H1 (cell line): ENCODE results near the gene MPPE1. TPM values are rescaled to one million over a fixed set of nuclear protein-coding genes. Genes with fewer than 3 reads are reported as not detected.

Experiments
- CHD7 ChIP-seq: fragments of 300-600 bp; sonication (generic); IDR thresholded peaks from 2 replicates; pipeline ENCODE4 v1.7.1; 2012; ENCODE audit warnings: low read length, moderate library complexity, mild to moderate bottlenecking, inconsistent platforms; ENCODE audit not compliant: insufficient replicate concordance
- polyA plus RNA-seq, 7 experiments: library from polyadenylated mRNA; depleted of rRNA in 3 of 7; stranded (reverse) in 5 of 7; unstranded in 2 of 7; fragments of >200 nt in 5 of 7; fragments of 200-250 nt in 2 of 7; gene quantifications; 1 replicate in 5 of 7; 2 replicates in 1 of 7; 4 replicates in 1 of 7; pipeline versions ENCODE4 v1.2.1 to v1.2.3, GENCODE V29; 2011 to 2013; ENCODE audit warnings: missing spikeins in 2 of 7, mixed read lengths in 2 of 7
- total RNA-seq: library from RNA; stranded (reverse); fragmentation: NEBNext Ultra II Directional; extraction: Animal tissue kit (Norgen Biotek cat#: 25700); gene quantifications from 2 replicates; pipeline ENCODE4 v1.2.1, GENCODE V29; 2021

The MPPE1 gene
- total and polyA plus RNA-seq, 2 of the 8 experiments (the other 6 are each of a cell fraction or from before 2014, with no cell fraction given): 13.7 to 20.9 TPM

GRCh38 chr18:11925800-11926481 lies 17.8 kb upstream of the MPPE1 start (continued):
- TF ChIP-seq CHD7: no peak
- TF ChIP-seq, all 59 proteins: peak for 0
